Adipose tissue (tissue), 3 donors: ENCODE data around the gene ERP44. TPM values are rescaled to one million over a fixed set of nuclear protein-coding genes. Genes with fewer than 3 reads are reported as not detected.

Experiments used
- polyA plus RNA-seq, 3 donors: library from polyadenylated mRNA; stranded (reverse); fragments of 200-250 nt; gene quantifications; one replicate each; pipeline ENCODE4 v1.2.3, GENCODE V29; 2013
- donor health status: healthy with polysubstance abuse.
- donor health status: Bipolar disorder and iron deficiency.
- donor health status: healthy.

The ERP44 gene
- polyA plus RNA-seq, 3 donors, result 11.2 to 15.0 (median 14.1) TPM

Other genes with a start within 250 kb of the ERP44 start
- 10 to 100 TPM in 1 of 3 donors, 1 to 10 TPM in 2; 6.9 to 14.2 (median 8.0) TPM for gene STX17, start 192.3 kb downstream of the ERP44 start, polyA plus RNA-seq
- gene INVS, start 243 bp upstream of the ERP44 start, polyA plus RNA-seq, result 1 to 10 TPM; 2.9 to 7.8 (median 7.0) TPM